HEK293 (cell line): ENCODE results near the gene C1orf226.

ENCODE experiments used
- CTCF ChIA-PET: fragments of 350-600 bp; formaldehyde crosslinking; extraction: SDS; loops from one replicate; lab custom pipeline; 2021; ENCODE audit warnings: antibody characterized with exemption; lab: Yijun Ruan, JAX
- POLR2A ChIA-PET: fragments of 300-600 bp; formaldehyde crosslinking; extraction: SDS; loops from one replicate; lab custom pipeline; 2020; ENCODE audit warnings: antibody characterized with exemption, inconsistent platforms; lab: Yijun Ruan, JAX
- H3K27ac ChIP-seq: fragments of 200-500 bp; sonication (Bioruptor generic); 2 replicates; pipeline ENCODE4 v1.5.1; 2014; ENCODE audit warnings: low read depth, low read length, control low read depth, inconsistent platforms; ENCODE audit errors: extremely low read depth
- H3K36me3 ChIP-seq, 2 experiments: fragments of 200-500 bp in 1 of 2; sonication (Bioruptor generic) in 1 of 2; 1 replicate in 1 of 2; 2 replicates in 1 of 2; pipeline ENCODE4 v1.5.1; 2014 to 2017; ENCODE audit warnings: inconsistent platforms in 2 of 2, low read length in 2 of 2; ENCODE audit not compliant: control insufficient read depth in 2 of 2, insufficient read depth in 1 of 2
- H3K4me1 ChIP-seq: fragments of 200-500 bp; sonication (Bioruptor generic); 2 replicates; pipeline ENCODE4 v1.5.1; 2014; ENCODE audit warnings: mild to moderate bottlenecking, low read length, inconsistent platforms; ENCODE audit not compliant: control insufficient read depth, insufficient read depth
- H3K4me3 ChIP-seq: 2 replicates; pipeline ENCODE4 v1.5.1; 2011; ENCODE audit warnings: low read depth, mild to moderate bottlenecking, control low read depth, low read length, moderate library complexity
- H3K9me3 ChIP-seq: fragments of 200-500 bp; sonication (Bioruptor generic); 2 replicates; pipeline ENCODE4 v1.5.1; 2014; ENCODE audit warnings: low read depth, low read length, inconsistent platforms; ENCODE audit not compliant: control insufficient read depth, insufficient read depth
- BCL11A ChIP-seq: fragments of 450-650 bp; formaldehyde crosslinking; IDR thresholded peaks from 2 replicates; pipeline ENCODE4 v1.5.1; 2016; ENCODE audit warnings: low read depth, missing biosample characterization, missing genetic modification characterization
- BCL11B ChIP-seq: fragments of 450-650 bp; formaldehyde crosslinking; IDR thresholded peaks from 2 replicates; pipeline ENCODE4 v1.5.1; 2016; ENCODE audit warnings: low read depth, missing biosample characterization, missing genetic modification characterization
- GLI4 ChIP-seq: fragments of 450-650 bp; formaldehyde crosslinking; IDR thresholded peaks from 2 replicates; pipeline ENCODE4 v1.5.1; 2016; ENCODE audit warnings: missing biosample characterization, missing genetic modification characterization
- HOXC10 ChIP-seq: sonication (generic); formaldehyde crosslinking; IDR thresholded peaks from 2 replicates; pipeline ENCODE4 v1.8.1; 2023; ENCODE audit warnings: mild to moderate bottlenecking, missing genetic modification reagents
- HOXD13 ChIP-seq: sonication (generic); formaldehyde crosslinking; IDR thresholded peaks from 2 replicates; pipeline ENCODE4 v1.8.0; 2022; ENCODE audit warnings: missing genetic modification reagents, borderline replicate concordance
- IKZF3 ChIP-seq: fragments of 450-650 bp; IDR thresholded peaks from 2 replicates; pipeline ENCODE4 v1.5.0; 2018; ENCODE audit warnings: missing biosample characterization, mild to moderate bottlenecking, missing genetic modification characterization, moderate library complexity
- KLF10 ChIP-seq: fragments of 450-650 bp; IDR thresholded peaks from 2 replicates; pipeline ENCODE4 v1.5.1; 2018; ENCODE audit warnings: missing biosample characterization, mild to moderate bottlenecking, missing genetic modification characterization
- SP7 ChIP-seq: fragments of 450-650 bp; formaldehyde crosslinking; IDR thresholded peaks from 2 replicates; pipeline ENCODE4 v1.5.1; 2016; ENCODE audit warnings: missing biosample characterization, missing genetic modification characterization
- ZBTB1 ChIP-seq: fragments of 450-650 bp; formaldehyde crosslinking; IDR thresholded peaks from 2 replicates; pipeline ENCODE4 v1.5.1; 2016; ENCODE audit warnings: missing biosample characterization, missing genetic modification characterization
- ZBTB17 ChIP-seq: fragments of 450-650 bp; formaldehyde crosslinking; IDR thresholded peaks from 2 replicates; pipeline ENCODE4 v1.5.1; 2016; ENCODE audit warnings: missing biosample characterization, missing genetic modification characterization
- ZNF132 ChIP-seq: fragments of 450-650 bp; formaldehyde crosslinking; IDR thresholded peaks from 2 replicates; pipeline ENCODE4 v1.5.1; 2017; ENCODE audit warnings: missing biosample characterization, missing genetic modification characterization, borderline replicate concordance
- ZNF155 ChIP-seq: fragments of 450-650 bp; formaldehyde crosslinking; IDR thresholded peaks from 2 replicates; pipeline ENCODE4 v1.5.1; 2016; ENCODE audit warnings: missing biosample characterization, missing genetic modification characterization
- ZNF16 ChIP-seq: fragments of 450-650 bp; formaldehyde crosslinking; IDR thresholded peaks from 2 replicates; pipeline ENCODE4 v1.5.1; 2016; ENCODE audit warnings: low read depth, missing biosample characterization, missing genetic modification characterization
- ZNF169 ChIP-seq: fragments of 450-650 bp; formaldehyde crosslinking; IDR thresholded peaks from 2 replicates; pipeline ENCODE4 v1.5.1; 2016; ENCODE audit warnings: missing biosample characterization, missing genetic modification characterization
- ZNF266 ChIP-seq: fragments of 450-650 bp; formaldehyde crosslinking; IDR thresholded peaks from 2 replicates; pipeline ENCODE4 v1.5.1; 2016; ENCODE audit warnings: missing biosample characterization, missing genetic modification characterization, low read depth
- ZNF324 ChIP-seq: fragments of 450-650 bp; formaldehyde crosslinking; IDR thresholded peaks from 2 replicates; pipeline ENCODE4 v1.5.1; 2016; ENCODE audit warnings: missing biosample characterization, missing genetic modification characterization
- ZNF350 ChIP-seq: fragments of 450-650 bp; formaldehyde crosslinking; IDR thresholded peaks from 2 replicates; pipeline ENCODE4 v1.5.0; 2017; ENCODE audit warnings: missing biosample characterization, mild to moderate bottlenecking, missing genetic modification characterization
- ZNF366 ChIP-seq: fragments of 450-650 bp; formaldehyde crosslinking; conservative IDR thresholded peaks from 2 replicates; pipeline ENCODE4 v1.5.1; 2016; ENCODE audit warnings: missing biosample characterization, missing genetic modification characterization
- ZNF510 ChIP-seq: fragments of 450-650 bp; formaldehyde crosslinking; IDR thresholded peaks from 2 replicates; pipeline ENCODE4 v1.5.1; 2018; ENCODE audit warnings: mild to moderate bottlenecking, missing genetic modification characterization, missing biosample characterization; ENCODE audit not compliant: insufficient replicate concordance
- ZNF529 ChIP-seq: fragments of 450-650 bp; formaldehyde crosslinking; IDR thresholded peaks from 2 replicates; pipeline ENCODE4 v1.5.1; 2017; ENCODE audit warnings: missing genetic modification characterization, missing biosample characterization; ENCODE audit not compliant: insufficient replicate concordance
- ZNF530 ChIP-seq: fragments of 450-650 bp; formaldehyde crosslinking; IDR thresholded peaks from 2 replicates; pipeline ENCODE4 v1.5.1; 2016; ENCODE audit warnings: low read depth, missing biosample characterization, missing genetic modification characterization
- ZNF548 ChIP-seq: fragments of 450-650 bp; formaldehyde crosslinking; IDR thresholded peaks from 2 replicates; pipeline ENCODE4 v1.5.1; 2016; ENCODE audit warnings: missing biosample characterization, missing genetic modification characterization
- ZNF549 ChIP-seq: fragments of 450-650 bp; IDR thresholded peaks from 2 replicates; pipeline ENCODE4 v1.5.1; 2018; ENCODE audit warnings: missing biosample characterization, missing genetic modification characterization, mild to moderate bottlenecking, inconsistent platforms, moderate library complexity
- ZNF639 ChIP-seq: fragments of 450-650 bp; formaldehyde crosslinking; IDR thresholded peaks from 2 replicates; pipeline ENCODE4 v1.5.1; 2016; ENCODE audit warnings: missing biosample characterization, missing genetic modification characterization
- ZNF660 ChIP-seq: fragments of 450-650 bp; IDR thresholded peaks from 2 replicates; pipeline ENCODE4 v1.5.1; 2018; ENCODE audit warnings: missing biosample characterization, mild to moderate bottlenecking, missing genetic modification characterization
- ZNF701 ChIP-seq: fragments of 450-650 bp; formaldehyde crosslinking; IDR thresholded peaks from 2 replicates; pipeline ENCODE4 v1.5.1; 2016; ENCODE audit warnings: missing biosample characterization, missing genetic modification characterization
- ZNF768 ChIP-seq: fragments of 450-650 bp; formaldehyde crosslinking; IDR thresholded peaks from 2 replicates; pipeline ENCODE4 v1.5.1; 2018; ENCODE audit warnings: missing biosample characterization, mild to moderate bottlenecking, missing genetic modification characterization
- ZSCAN30 ChIP-seq: fragments of 450-650 bp; IDR thresholded peaks from 2 replicates; pipeline ENCODE4 v1.5.1; 2018; ENCODE audit warnings: missing biosample characterization, mild to moderate bottlenecking, missing genetic modification characterization, moderate library complexity
- TF ChIP-seq, protein P1 (sequence below): fragments of 450-650 bp; formaldehyde crosslinking; IDR thresholded peaks from 2 replicates; pipeline ENCODE4 v1.5.1; 2016; ENCODE audit warnings: missing biosample characterization, missing genetic modification characterization, low read depth
- TF ChIP-seq, protein P2 (sequence below): fragments of 450-650 bp; formaldehyde crosslinking; IDR thresholded peaks from 2 replicates; pipeline ENCODE4 v1.5.1; 2017; ENCODE audit warnings: missing biosample characterization, missing genetic modification characterization
- TF ChIP-seq, protein P3 (sequence below): fragments of 450-650 bp; formaldehyde crosslinking; IDR thresholded peaks from 2 replicates; pipeline ENCODE4 v1.5.1; 2016; ENCODE audit warnings: missing biosample characterization, missing genetic modification characterization

Gene C1orf226

GRCh38 chr1:162381941-162382750, 618 bp downstream of the C1orf226 start:
- no peak overlapping the region for H3K27ac ChIP-seq
- no peak overlapping the region for H3K4me3 ChIP-seq
- H3K36me3 ChIP-seq: peaks cover 0 to 16% of the 10 kb centered on the region in 2 experiments; a peak in 1 of 3 replicates
- no peaks in the 10 kb centered on the region for H3K9me3 ChIP-seq
- TF ChIP-seq ZNF549 (tag by site-specific recombination): no peak
- no peak for TF ChIP-seq HOXC10 (CRISPR knock-in tag)
- no peak for TF ChIP-seq ZNF530 (tag by site-specific recombination)
- TF ChIP-seq ZNF660 (tag by site-specific recombination): no peak
- no peak for TF ChIP-seq ZNF529 (tag by site-specific recombination)
- no peak for TF ChIP-seq ZSCAN30
- TF ChIP-seq ZNF510: no peak
- no peak for TF ChIP-seq ZNF548 (tag by site-specific recombination)
- TF ChIP-seq ZBTB1: no peak
- TF ChIP-seq ZNF169 (tag by site-specific recombination): no peak
- TF ChIP-seq ZNF701: no peak
- no peak for TF ChIP-seq SP7 (tag by site-specific recombination)
- TF ChIP-seq, protein P1, sequence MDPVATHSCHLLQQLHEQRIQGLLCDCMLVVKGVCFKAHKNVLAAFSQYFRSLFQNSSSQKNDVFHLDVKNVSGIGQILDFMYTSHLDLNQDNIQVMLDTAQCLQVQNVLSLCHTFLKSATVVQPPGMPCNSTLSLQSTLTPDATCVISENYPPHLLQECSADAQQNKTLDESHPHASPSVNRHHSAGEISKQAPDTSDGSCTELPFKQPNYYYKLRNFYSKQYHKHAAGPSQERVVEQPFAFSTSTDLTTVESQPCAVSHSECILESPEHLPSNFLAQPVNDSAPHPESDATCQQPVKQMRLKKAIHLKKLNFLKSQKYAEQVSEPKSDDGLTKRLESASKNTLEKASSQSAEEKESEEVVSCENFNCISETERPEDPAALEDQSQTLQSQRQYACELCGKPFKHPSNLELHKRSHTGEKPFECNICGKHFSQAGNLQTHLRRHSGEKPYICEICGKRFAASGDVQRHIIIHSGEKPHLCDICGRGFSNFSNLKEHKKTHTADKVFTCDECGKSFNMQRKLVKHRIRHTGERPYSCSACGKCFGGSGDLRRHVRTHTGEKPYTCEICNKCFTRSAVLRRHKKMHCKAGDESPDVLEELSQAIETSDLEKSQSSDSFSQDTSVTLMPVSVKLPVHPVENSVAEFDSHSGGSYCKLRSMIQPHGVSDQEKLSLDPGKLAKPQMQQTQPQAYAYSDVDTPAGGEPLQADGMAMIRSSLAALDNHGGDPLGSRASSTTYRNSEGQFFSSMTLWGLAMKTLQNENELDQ: no peak
- no peak for TF ChIP-seq IKZF3 (tag by site-specific recombination)
- TF ChIP-seq GLI4: no peak
- ChIA-PET POLR2A (no interaction called here), CTCF (interaction anchor here (0.5 to 1.9 kb wide), 5 partner anchors 9 to 331 kb away, joined by 3 to 8 read pairs (median 3); no protein-coding TSS in a partner anchor)
- H3K4me1 ChIP-seq: no peaks in the 10 kb centered on the region

GRCh38 chr1:162383091-162383490, 1.6 kb downstream of the C1orf226 start:
- Histone ChIP-seq H3K4me3 (no peak overlapping the region), H3K9me3 (no peaks in the 10 kb centered on the region), H3K27ac (no peak overlapping the region), H3K36me3 (peaks cover 0 to 16% of the 10 kb centered on the region in 2 experiments; a peak in 1 of 3 replicates), H3K4me1 (no peaks in the 10 kb centered on the region)
- ChIA-PET POLR2A (no interaction called here), CTCF (interaction anchor here (0.8 to 1.3 kb wide), 3 partner anchors 8 to 327 kb away, joined by 3 to 4 read pairs (median 3); no protein-coding TSS in a partner anchor)
- TF ChIP-seq KLF10 (tag by site-specific recombination): no peak
- no peak for TF ChIP-seq ZNF132 (tag by site-specific recombination)
- no peak for TF ChIP-seq ZNF155 (tag by site-specific recombination)
- no peak for TF ChIP-seq ZNF324 (tag by site-specific recombination)
- TF ChIP-seq ZBTB17 (tag by site-specific recombination): no peak
- no peak for TF ChIP-seq ZNF639 (tag by site-specific recombination)
- no peak for TF ChIP-seq ZNF366
- TF ChIP-seq, protein P2, sequence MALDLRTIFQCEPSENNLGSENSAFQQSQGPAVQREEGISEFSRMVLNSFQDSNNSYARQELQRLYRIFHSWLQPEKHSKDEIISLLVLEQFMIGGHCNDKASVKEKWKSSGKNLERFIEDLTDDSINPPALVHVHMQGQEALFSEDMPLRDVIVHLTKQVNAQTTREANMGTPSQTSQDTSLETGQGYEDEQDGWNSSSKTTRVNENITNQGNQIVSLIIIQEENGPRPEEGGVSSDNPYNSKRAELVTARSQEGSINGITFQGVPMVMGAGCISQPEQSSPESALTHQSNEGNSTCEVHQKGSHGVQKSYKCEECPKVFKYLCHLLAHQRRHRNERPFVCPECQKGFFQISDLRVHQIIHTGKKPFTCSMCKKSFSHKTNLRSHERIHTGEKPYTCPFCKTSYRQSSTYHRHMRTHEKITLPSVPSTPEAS (tag by site-specific recombination): no peak
- no peak for TF ChIP-seq ZNF530 (tag by site-specific recombination)
- TF ChIP-seq ZNF350 (tag by site-specific recombination): no peak
- no peak for TF ChIP-seq BCL11B
- TF ChIP-seq ZNF266 (tag by site-specific recombination): no peak
- TF ChIP-seq ZNF16 (tag by site-specific recombination): no peak
- no peak for TF ChIP-seq HOXD13
- TF ChIP-seq ZNF768: no peak
- no peak for TF ChIP-seq BCL11A (tag by site-specific recombination)
- TF ChIP-seq, protein P3, sequence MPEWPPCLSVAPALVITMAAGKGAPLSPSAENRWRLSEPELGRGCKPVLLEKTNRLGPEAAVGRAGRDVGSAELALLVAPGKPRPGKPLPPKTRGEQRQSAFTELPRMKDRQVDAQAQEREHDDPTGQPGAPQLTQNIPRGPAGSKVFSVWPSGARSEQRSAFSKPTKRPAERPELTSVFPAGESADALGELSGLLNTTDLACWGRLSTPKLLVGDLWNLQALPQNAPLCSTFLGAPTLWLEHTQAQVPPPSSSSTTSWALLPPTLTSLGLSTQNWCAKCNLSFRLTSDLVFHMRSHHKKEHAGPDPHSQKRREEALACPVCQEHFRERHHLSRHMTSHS (tag by site-specific recombination): no peak
